ENCODE measurements around the gene PDZD8.

DNA sequence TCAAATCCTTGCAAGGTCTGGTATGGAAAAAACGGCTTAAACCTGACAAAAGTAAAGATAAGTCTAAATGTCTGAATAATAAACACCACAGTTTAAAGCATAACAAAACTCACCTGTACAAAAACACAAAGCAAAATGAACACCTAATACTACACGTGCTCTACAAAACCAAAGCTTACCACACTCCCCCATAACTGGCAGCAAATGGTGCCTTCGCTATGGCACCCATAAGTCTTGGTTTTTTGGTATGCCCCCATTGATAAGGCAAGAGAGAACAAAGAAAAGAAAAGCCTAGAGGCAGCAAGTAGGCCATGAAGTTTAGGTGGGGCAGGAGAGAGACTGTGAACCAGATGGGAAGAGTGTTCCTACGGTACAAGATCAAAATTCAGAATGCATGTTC lies 34.2 kb downstream of the PDZD8 start:
- TF ChIP-seq, protein P1, sequence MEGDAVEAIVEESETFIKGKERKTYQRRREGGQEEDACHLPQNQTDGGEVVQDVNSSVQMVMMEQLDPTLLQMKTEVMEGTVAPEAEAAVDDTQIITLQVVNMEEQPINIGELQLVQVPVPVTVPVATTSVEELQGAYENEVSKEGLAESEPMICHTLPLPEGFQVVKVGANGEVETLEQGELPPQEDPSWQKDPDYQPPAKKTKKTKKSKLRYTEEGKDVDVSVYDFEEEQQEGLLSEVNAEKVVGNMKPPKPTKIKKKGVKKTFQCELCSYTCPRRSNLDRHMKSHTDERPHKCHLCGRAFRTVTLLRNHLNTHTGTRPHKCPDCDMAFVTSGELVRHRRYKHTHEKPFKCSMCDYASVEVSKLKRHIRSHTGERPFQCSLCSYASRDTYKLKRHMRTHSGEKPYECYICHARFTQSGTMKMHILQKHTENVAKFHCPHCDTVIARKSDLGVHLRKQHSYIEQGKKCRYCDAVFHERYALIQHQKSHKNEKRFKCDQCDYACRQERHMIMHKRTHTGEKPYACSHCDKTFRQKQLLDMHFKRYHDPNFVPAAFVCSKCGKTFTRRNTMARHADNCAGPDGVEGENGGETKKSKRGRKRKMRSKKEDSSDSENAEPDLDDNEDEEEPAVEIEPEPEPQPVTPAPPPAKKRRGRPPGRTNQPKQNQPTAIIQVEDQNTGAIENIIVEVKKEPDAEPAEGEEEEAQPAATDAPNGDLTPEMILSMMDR (IDR thresholded peaks at IDR 0.05; ENCODE audit: poor library complexity, severe bottlenecking), result no peak
- TF ChIP-seq, protein P2, sequence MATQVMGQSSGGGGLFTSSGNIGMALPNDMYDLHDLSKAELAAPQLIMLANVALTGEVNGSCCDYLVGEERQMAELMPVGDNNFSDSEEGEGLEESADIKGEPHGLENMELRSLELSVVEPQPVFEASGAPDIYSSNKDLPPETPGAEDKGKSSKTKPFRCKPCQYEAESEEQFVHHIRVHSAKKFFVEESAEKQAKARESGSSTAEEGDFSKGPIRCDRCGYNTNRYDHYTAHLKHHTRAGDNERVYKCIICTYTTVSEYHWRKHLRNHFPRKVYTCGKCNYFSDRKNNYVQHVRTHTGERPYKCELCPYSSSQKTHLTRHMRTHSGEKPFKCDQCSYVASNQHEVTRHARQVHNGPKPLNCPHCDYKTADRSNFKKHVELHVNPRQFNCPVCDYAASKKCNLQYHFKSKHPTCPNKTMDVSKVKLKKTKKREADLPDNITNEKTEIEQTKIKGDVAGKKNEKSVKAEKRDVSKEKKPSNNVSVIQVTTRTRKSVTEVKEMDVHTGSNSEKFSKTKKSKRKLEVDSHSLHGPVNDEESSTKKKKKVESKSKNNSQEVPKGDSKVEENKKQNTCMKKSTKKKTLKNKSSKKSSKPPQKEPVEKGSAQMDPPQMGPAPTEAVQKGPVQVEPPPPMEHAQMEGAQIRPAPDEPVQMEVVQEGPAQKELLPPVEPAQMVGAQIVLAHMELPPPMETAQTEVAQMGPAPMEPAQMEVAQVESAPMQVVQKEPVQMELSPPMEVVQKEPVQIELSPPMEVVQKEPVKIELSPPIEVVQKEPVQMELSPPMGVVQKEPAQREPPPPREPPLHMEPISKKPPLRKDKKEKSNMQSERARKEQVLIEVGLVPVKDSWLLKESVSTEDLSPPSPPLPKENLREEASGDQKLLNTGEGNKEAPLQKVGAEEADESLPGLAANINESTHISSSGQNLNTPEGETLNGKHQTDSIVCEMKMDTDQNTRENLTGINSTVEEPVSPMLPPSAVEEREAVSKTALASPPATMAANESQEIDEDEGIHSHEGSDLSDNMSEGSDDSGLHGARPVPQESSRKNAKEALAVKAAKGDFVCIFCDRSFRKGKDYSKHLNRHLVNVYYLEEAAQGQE (IDR thresholded peaks at IDR 0.05; ENCODE audit: borderline replicate concordance), result no peak
- no peak for TF ChIP-seq EZH2 (IDR thresholded peaks at IDR 0.05; ENCODE audit: borderline replicate concordance, insufficient read depth, low read length, poor library complexity, severe bottlenecking)
- no peak for TF ChIP-seq RAD21 (conservative IDR thresholded peaks at IDR 0.05)
- TF ChIP-seq POLR2AphosphoS5 (IDR thresholded peaks at IDR 0.05), result no peak
- no peak for TF ChIP-seq SMC3 (conservative IDR thresholded peaks at IDR 0.05; ENCODE audit: poor library complexity)
- no peak for TF ChIP-seq EP300 (conservative IDR thresholded peaks at IDR 0.05; ENCODE audit: poor library complexity, severe bottlenecking)
- no peak for TF ChIP-seq TAF1 (IDR thresholded peaks at IDR 0.05; ENCODE audit: low read depth)
